Osteoblast (primary cell): ENCODE results near the gene ZNF674. TPM values are rescaled to one million over a fixed set of nuclear protein-coding genes. Genes with fewer than 3 reads are reported as not detected.

Experiments used
- DNase-seq: peaks from one replicate; pipeline ENCODE4 v3.0.0; 2011; ENCODE audit warnings: low spot score, mixed read lengths; ENCODE audit not compliant: insufficient read length; ENCODE audit errors: missing footprints
- H2AFZ ChIP-seq: 2 replicates; pipeline ENCODE4 v1.6.0; 2011; ENCODE audit warnings: mild to moderate bottlenecking, low read length
- H3K27ac ChIP-seq: 2 replicates; pipeline ENCODE4 v1.5.1; 2011; ENCODE audit warnings: mild to moderate bottlenecking, low read depth, low read length, moderate library complexity
- H3K27me3 ChIP-seq: 2 replicates; pipeline ENCODE4 v1.6.0; 2012; ENCODE audit warnings: mild to moderate bottlenecking, control low read depth, inconsistent platforms, low read length, moderate library complexity; ENCODE audit not compliant: insufficient read depth
- H3K36me3 ChIP-seq: 2 replicates; pipeline ENCODE4 v1.5.1; 2011; ENCODE audit warnings: mild to moderate bottlenecking, low read length, control low read depth, moderate library complexity; ENCODE audit not compliant: insufficient read depth
- H3K4me1 ChIP-seq: 2 replicates; pipeline ENCODE4 v1.5.1; 2011; ENCODE audit warnings: mild to moderate bottlenecking, low read length, control low read depth, moderate library complexity; ENCODE audit not compliant: insufficient read depth
- H3K4me2 ChIP-seq: 2 replicates; pipeline ENCODE4 v1.6.0; 2011; ENCODE audit warnings: mild to moderate bottlenecking, low read length; ENCODE audit not compliant: insufficient read depth
- H3K4me3 ChIP-seq: fragments of 200-600 bp; sonication (generic); 3 replicates; pipeline ENCODE4 v1.5.1; 2012; ENCODE audit warnings: mild to moderate bottlenecking, low read length, inconsistent platforms; ENCODE audit not compliant: insufficient read depth
- H3K79me2 ChIP-seq: 2 replicates; pipeline ENCODE4 v1.6.0; 2012; ENCODE audit warnings: mild to moderate bottlenecking, low read length, control low read depth, inconsistent platforms; ENCODE audit not compliant: insufficient read depth
- H3K9me3 ChIP-seq: 2 replicates; pipeline ENCODE4 v1.5.1; 2011; ENCODE audit warnings: low read depth, low read length, control low read depth
- H4K20me1 ChIP-seq: 2 replicates; pipeline ENCODE4 v1.6.0; 2012; ENCODE audit warnings: mild to moderate bottlenecking, low read length, control low read depth; ENCODE audit not compliant: insufficient read depth
- total RNA-seq: library from RNA; depleted of rRNA; stranded (reverse); fragments of >200 nt; gene quantifications from 2 replicates; pipeline ENCODE4 v1.2.3, GENCODE V29; 2012
- TF ChIP-seq, protein P1 (sequence below): IDR thresholded peaks from 2 replicates; pipeline ENCODE4 v1.5.1; 2011; ENCODE audit warnings: mild to moderate bottlenecking, low read depth, low read length, moderate library complexity; ENCODE audit errors: extremely low read depth

ZNF674 gene
- total RNA-seq, result 4.7 and 5.6 TPM in 2 replicates

GRCh38 chrX:46545111-46546005, at the start of gene ZNF674:
Gene ZNF674 (minus strand): TSS chrX:46545421. CDS start chrX:46542087, 3,334 bp downstream.
- Histone ChIP-seq H3K4me2 (peak within 1 kb of the TSS; percentile 88), H3K36me3 (no peaks in the 10 kb centered on the region), H2AFZ (peak within 1 kb of the TSS; percentile 53), H3K27ac (peak within 1 kb of the TSS; percentile 89), H3K79me2 (peaks cover 36% of the 10 kb centered on the region), H3K27me3 (no peaks in the 10 kb centered on the region), H3K4me3 (peak within 1 kb of the TSS; percentile 86), H4K20me1 (no peaks in the 10 kb centered on the region), H3K4me1 (peaks cover 18% of the 10 kb centered on the region), H3K9me3 (no peaks in the 10 kb centered on the region)
- DNase-seq, result peak; percentile 90
- TF ChIP-seq, protein P1, sequence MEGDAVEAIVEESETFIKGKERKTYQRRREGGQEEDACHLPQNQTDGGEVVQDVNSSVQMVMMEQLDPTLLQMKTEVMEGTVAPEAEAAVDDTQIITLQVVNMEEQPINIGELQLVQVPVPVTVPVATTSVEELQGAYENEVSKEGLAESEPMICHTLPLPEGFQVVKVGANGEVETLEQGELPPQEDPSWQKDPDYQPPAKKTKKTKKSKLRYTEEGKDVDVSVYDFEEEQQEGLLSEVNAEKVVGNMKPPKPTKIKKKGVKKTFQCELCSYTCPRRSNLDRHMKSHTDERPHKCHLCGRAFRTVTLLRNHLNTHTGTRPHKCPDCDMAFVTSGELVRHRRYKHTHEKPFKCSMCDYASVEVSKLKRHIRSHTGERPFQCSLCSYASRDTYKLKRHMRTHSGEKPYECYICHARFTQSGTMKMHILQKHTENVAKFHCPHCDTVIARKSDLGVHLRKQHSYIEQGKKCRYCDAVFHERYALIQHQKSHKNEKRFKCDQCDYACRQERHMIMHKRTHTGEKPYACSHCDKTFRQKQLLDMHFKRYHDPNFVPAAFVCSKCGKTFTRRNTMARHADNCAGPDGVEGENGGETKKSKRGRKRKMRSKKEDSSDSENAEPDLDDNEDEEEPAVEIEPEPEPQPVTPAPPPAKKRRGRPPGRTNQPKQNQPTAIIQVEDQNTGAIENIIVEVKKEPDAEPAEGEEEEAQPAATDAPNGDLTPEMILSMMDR, result peak; percentile 14

GRCh38 chrX:46589977-46590723, 44.9 kb upstream of the ZNF674 start:
- Histone ChIP-seq H2AFZ (no peak overlapping the region), H3K27me3 (no peaks in the 10 kb centered on the region), H3K4me3 (no peak overlapping the region), H3K27ac (peak overlapping the region; percentile 50), H3K9me3 (no peaks in the 10 kb centered on the region), H3K36me3 (no peaks in the 10 kb centered on the region), H3K4me1 (peaks cover 31% of the 10 kb centered on the region), H4K20me1 (no peaks in the 10 kb centered on the region), H3K4me2 (no peak overlapping the region), H3K79me2 (peaks cover 6% of the 10 kb centered on the region)
- no peak for DNase-seq
- TF ChIP-seq, protein P1, result no peak

DNA sequence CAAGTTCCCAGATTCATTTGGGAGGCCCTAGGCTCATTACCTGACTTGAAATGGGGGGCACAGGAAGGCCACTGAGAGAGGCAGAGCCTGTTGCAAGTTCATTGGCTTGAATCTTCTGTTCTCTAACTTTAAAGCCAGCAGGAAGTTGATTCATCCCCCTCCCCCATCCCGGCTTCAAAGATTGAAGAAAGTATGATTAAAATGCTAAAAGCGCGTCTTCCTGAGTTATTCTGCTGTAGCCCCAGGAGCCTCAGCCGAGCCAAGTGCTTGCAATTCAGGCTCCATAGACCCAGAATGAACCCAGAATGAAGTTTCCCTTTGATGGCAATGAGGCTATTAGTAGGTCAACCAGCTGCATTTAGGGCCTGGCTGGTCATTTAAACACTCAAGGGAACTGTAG, 43.0 kb upstream of the ZNF674 start:
- TF ChIP-seq, protein P1, result no peak
- Histone ChIP-seq H3K4me3 (peak overlapping the region; percentile 26), H3K27me3 (no peaks in the 10 kb centered on the region), H3K79me2 (peaks cover 11% of the 10 kb centered on the region), H3K4me1 (peaks cover 42% of the 10 kb centered on the region), H3K9me3 (no peaks in the 10 kb centered on the region), H3K4me2 (peak overlapping the region; percentile 41), H3K27ac (peak overlapping the region; percentile 47), H2AFZ (no peak overlapping the region), H4K20me1 (no peaks in the 10 kb centered on the region), H3K36me3 (no peaks in the 10 kb centered on the region)
- no peak for DNase-seq

DNA sequence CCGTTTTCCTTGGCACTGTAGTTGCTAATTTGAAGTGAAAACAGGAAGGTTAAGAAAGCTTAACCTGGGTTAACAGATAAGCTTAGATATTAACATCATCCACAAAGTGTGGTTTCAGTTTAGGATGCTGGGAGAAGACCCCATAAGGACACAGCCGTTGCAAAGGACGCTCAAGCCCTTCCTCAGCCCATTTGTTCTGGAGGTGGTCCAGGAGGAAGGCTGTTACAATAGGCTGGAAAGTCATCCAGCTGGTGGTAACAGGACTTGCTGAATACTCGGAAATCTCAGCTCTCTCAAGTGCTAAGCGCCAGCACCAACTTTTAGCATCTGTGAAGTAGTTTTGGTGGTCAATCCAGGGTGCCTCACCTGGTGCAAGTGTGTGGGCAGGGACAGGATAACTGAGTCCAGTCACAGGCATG, 42.5 kb upstream of the ZNF674 start:
- H3K9me3 ChIP-seq, result no peaks in the 10 kb centered on the region
- H3K4me2 ChIP-seq, result peak overlapping the region; percentile 41
- no peaks in the 10 kb centered on the region for H3K36me3 ChIP-seq
- H3K27ac ChIP-seq, result peak overlapping the region; percentile 47
- no peaks in the 10 kb centered on the region for H4K20me1 ChIP-seq
- H3K4me1 ChIP-seq, result peaks cover 44% of the 10 kb centered on the region
- TF ChIP-seq, protein P1, result no peak
- H3K27me3 ChIP-seq, result no peaks in the 10 kb centered on the region
- H2AFZ ChIP-seq, result no peak overlapping the region
- DNase-seq, result no peak
- H3K4me3 ChIP-seq, result no peak overlapping the region
- peaks cover 11% of the 10 kb centered on the region for H3K79me2 ChIP-seq
